ENCODE data around the gene ATP2B3.

- TF ChIP-seq EP300 (IDR thresholded peaks at IDR 0.05) (no peak), POLR2A (IDR thresholded peaks at IDR 0.05) (no peak), POLR2AphosphoS5 (IDR thresholded peaks at IDR 0.05) (no peak), CTCF (IDR thresholded peaks at IDR 0.05) (no peak)
These were observed 26.0 kb upstream of the ATP2B3 start for GRCh38 chrX:153491351-153491914.

Data from suprapubic skin (tissue), 4 donors.